A549 treated with dexamethasone at 1 μM for 4 hours (cell line): ENCODE measurements around the gene POTEI. TPM values are rescaled to one million over a fixed set of nuclear protein-coding genes. Genes with fewer than 3 reads are reported as not detected.

Experiments
- total RNA-seq: library from RNA; stranded (reverse); fragments of 200-300 nt; extraction: Qiagen RNA extraction; gene quantifications from 5 replicates; pipeline ENCODE4 v1.2.3, GENCODE V29; 2022

Gene POTEI
- 0.01 TPM in 1 of 5 replicates, not detected in the others for total RNA-seq

GRCh38 chr2:130509228-130509627 lies at the start of gene POTEI:
TSS of gene POTEI (minus strand) at chr2:130509328. CDS start at chr2:130509235, 93 bp downstream.

GRCh38 chr2:130520992-130521391 lies 11.9 kb upstream of the POTEI start, which contains the start of gene CFC1B:
TSS of gene CFC1B (plus strand) at chr2:130521222. CDS start at chr2:130521485, 263 bp downstream.

Other genes starting within 250 kb of the POTEI start
- 147 to 166 TPM (median 152 TPM) in 5 replicates for gene IMP4, start 166.4 kb downstream of the POTEI start, total RNA-seq
- gene PTPN18, start 153.3 kb downstream of the POTEI start, total RNA-seq = 25.2 to 33.6 TPM (median 33.3 TPM) in 5 replicates
- gene CFC1B, start 11.9 kb upstream of the POTEI start, total RNA-seq = 0.13 TPM in 1 of 5 replicates, not detected in the others
- 0.07 to 0.08 TPM in 2 of 5 replicates, not detected in the others for gene CFC1, start 90.2 kb upstream of the POTEI start, total RNA-seq
- gene POTEJ, start 102.1 kb upstream of the POTEI start, total RNA-seq = not detected in 5 replicates
- gene GPR148, start 219.7 kb upstream of the POTEI start, total RNA-seq = not detected in 5 replicates
- not detected in 5 replicates for gene AMER3, start 246.2 kb upstream of the POTEI start, total RNA-seq